ENCODE results near the gene PDE6C.

PDE6C gene

GRCh38 chr10:93593254-93593653 is 19.1 kb upstream of the PDE6C start:
- DNase-seq (ENCODE audit: low read depth) = no peak
- no peak overlapping the region for H3K4me3 ChIP-seq (ENCODE audit: low read depth, low read length)
- TF ChIP-seq CTCF (IDR thresholded peaks at IDR 0.05; ENCODE audit: low read depth, low read length, missing control alignments) = no peak

GRCh38 chr10:93593749-93594148 is 18.6 kb upstream of the PDE6C start:
- DNase-seq (ENCODE audit: low read depth) = no peak
- no peak overlapping the region for H3K4me3 ChIP-seq (ENCODE audit: low read depth, low read length)
- no peak for TF ChIP-seq CTCF (IDR thresholded peaks at IDR 0.05; ENCODE audit: low read depth, low read length, missing control alignments)

GRCh38 chr10:93594518-93594917 is 17.8 kb upstream of the PDE6C start:
- no peak overlapping the region for H3K4me3 ChIP-seq (ENCODE audit: low read depth, low read length)
- no peak for DNase-seq (ENCODE audit: low read depth)
- no peak for TF ChIP-seq CTCF (IDR thresholded peaks at IDR 0.05; ENCODE audit: low read depth, low read length, missing control alignments)

GRCh38 chr10:93595378-93596161 is 16.8 kb upstream of the PDE6C start:
- DNase-seq (ENCODE audit: low read depth) = no peak
- no peak for TF ChIP-seq CTCF (IDR thresholded peaks at IDR 0.05; ENCODE audit: low read depth, low read length, missing control alignments)
- no peak overlapping the region for H3K4me3 ChIP-seq (ENCODE audit: low read depth, low read length)

- TF ChIP-seq CTCF (IDR thresholded peaks at IDR 0.05; ENCODE audit: low read depth, low read length, missing control alignments) = peak; percentile 19
- H3K4me3 ChIP-seq (ENCODE audit: low read depth, low read length) = no peak overlapping the region
- DNase-seq (ENCODE audit: low read depth) = no peak
Measured at GRCh38 chr10:93596539-93596938, 15.8 kb upstream of the PDE6C start.

GRCh38 chr10:93597075-93597599 is 15.2 kb upstream of the PDE6C start:
- no peak for TF ChIP-seq CTCF (IDR thresholded peaks at IDR 0.05; ENCODE audit: low read depth, low read length, missing control alignments)
- no peak overlapping the region for H3K4me3 ChIP-seq (ENCODE audit: low read depth, low read length)

GRCh38 chr10:93598157-93598556 is 14.2 kb upstream of the PDE6C start:
- H3K4me3 ChIP-seq (ENCODE audit: low read depth, low read length) = no peak overlapping the region
- no peak for DNase-seq (ENCODE audit: low read depth)
- no peak for TF ChIP-seq CTCF (IDR thresholded peaks at IDR 0.05; ENCODE audit: low read depth, low read length, missing control alignments)

More at GRCh38 chr10:93597075-93597599, 15.2 kb upstream of the PDE6C start:
- no peak for DNase-seq (ENCODE audit: low read depth)

All from GM12864 (cell line).